ENCODE measurements around the gene GPR34. TPM values are rescaled to one million over a fixed set of nuclear protein-coding genes. Genes with fewer than 3 reads are reported as not detected.
A peak's percentile ranks its signal among the peaks of the same experiment; 100 is the strongest.
"Not testable (repeated sequence)": the region's sequence is repeated elsewhere in the genome, so short reads cannot be mapped to it uniquely, and the experiment has no call there.

GPR34 gene, protein sequence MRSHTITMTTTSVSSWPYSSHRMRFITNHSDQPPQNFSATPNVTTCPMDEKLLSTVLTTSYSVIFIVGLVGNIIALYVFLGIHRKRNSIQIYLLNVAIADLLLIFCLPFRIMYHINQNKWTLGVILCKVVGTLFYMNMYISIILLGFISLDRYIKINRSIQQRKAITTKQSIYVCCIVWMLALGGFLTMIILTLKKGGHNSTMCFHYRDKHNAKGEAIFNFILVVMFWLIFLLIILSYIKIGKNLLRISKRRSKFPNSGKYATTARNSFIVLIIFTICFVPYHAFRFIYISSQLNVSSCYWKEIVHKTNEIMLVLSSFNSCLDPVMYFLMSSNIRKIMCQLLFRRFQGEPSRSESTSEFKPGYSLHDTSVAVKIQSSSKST
- total RNA-seq (ENCODE audit: insufficient read depth, low replicate concordance) = 44.5 TPM

DNA sequence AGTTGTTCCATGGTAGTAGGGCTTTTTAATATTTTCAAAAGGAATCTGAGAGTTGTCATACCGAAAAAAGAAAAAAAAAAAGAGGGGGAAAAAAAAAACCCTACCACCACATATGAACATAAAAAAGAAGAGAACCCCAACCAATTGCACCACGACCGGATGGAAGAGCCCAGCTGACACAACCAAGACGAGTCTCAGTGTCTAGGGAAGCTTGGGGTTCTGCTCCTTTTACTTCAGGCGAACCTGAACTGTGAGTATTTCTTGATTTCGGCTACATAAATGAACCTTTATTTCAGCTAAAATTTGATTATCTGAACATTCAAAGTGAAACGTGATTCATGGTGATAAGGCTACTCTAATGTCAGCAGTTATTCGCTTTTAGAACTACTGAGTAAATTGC, at the start of gene GPR34:
Gene GPR34, plus strand, starts transcription at position 139 of the 400 bp plus-strand sequence. CDS start 6,661 bp downstream, outside the sequence.
- DNase-seq (ENCODE audit: low spot score) = no peak

DNA sequence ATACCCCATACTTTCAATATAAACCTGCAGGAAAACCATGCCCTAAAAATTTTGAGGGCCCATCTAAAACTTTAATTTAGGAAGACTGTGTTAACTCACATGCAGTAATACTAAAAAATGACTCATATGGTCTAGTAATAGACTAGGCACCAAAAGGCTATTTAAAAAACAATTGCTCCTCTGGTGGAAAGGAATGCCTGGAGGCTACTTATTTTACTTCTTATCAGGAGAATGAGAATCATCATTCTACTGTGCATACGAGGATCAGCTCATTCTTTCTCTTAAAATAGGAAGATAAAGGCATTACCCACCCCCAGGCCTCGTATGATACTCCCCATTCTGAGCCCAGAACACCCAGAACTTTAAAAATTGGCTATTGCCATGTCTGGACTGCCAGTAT, 42.6 kb upstream of the GPR34 start:
- DNase-seq (ENCODE audit: low spot score) = not testable (repeated sequence)

DNA sequence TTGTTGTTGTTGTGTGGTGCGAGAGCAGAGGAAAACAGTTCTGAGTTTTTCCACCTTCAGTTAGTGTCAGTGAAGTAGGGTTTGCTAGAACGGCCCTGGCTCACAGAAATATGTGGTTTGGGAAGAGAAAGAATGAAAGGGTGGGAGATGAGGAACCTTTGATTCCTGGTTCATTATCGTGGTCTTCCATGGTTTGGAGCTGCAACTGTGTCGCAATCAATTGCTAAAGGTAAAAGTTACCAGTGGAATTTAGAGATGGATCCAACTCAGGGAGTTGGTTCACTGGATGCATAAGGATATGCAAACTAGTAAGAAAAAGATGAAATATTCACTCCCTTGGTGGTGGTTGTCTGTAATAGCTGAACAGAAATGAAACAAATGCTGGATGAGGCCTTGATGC, 35.6 kb upstream of the GPR34 start:
- DNase-seq (ENCODE audit: low spot score) = no peak

DNA sequence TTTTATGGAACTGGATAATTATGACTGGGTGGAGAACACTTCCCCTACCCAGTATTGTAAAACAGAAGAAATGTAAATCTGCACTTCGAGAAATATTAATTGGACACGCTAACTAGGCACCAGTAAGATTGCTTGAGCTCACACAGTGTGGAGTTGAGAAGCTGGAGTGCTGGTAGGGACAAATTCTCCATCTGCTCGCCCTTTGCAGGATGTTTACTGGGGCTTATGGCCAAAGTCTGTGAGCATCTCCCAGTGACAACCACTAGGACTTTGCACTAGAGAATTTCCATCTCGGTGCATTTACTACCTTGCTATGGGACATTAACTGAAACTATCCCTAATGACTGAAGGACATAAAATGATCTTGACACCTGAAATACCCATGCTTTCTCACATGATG, 33.7 kb upstream of the GPR34 start:
- DNase-seq (ENCODE audit: low spot score) = no peak

DNA sequence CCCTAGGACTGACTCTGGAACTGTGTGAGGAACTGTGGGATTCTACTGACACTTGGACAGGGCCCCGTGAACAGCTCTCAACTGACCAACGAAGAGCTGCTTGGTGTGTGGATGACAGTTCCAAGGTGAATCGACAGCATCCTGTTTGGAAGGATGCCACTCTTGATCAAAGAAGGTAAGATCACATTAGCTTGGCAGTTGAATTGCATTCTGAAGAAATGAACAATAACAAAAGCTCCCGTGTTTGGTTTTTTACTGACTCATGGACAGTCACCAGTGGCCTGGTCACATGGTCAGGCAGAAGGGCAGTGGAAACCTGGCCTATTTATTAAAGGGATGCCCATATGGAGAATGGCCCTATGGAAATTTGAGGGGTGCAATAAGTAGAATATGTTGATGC, 33.1 kb upstream of the GPR34 start:
- DNase-seq (ENCODE audit: low spot score) = no peak

DNA sequence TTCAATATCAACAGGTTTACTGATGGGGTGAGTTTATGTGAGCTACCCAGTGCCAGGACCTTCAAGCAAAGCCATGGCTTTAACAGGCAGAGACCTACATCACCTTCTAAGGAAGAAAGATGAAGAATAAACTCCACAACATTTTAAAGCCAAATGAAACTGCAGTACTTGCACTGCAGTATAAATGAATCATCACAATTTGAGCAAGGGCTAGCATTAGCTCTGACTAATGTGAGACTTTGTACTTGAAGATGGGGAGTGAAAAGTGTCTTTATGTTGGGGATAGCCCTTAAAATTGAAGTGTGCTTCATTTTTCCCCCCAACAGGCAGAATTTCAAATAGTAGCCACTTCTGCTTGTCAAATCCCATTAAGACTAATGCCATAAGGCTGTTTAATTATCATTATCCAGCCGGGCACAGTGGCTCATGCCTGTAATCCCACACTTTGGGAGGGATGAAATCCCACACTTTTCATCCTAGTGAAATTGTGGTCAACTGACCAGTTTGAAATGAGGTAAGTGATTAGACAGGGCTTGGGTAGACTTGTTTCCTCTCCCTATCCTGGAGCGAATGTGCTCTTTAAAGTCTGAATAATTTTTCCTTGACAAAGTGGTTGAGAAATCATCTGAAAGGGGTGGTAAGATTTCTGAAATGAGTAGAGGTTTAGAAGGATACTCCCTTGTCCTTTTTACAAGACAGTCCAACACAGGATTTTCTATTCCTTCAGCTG, 27.2 kb upstream of the GPR34 start:
- DNase-seq (ENCODE audit: low spot score) = no peak

DNA sequence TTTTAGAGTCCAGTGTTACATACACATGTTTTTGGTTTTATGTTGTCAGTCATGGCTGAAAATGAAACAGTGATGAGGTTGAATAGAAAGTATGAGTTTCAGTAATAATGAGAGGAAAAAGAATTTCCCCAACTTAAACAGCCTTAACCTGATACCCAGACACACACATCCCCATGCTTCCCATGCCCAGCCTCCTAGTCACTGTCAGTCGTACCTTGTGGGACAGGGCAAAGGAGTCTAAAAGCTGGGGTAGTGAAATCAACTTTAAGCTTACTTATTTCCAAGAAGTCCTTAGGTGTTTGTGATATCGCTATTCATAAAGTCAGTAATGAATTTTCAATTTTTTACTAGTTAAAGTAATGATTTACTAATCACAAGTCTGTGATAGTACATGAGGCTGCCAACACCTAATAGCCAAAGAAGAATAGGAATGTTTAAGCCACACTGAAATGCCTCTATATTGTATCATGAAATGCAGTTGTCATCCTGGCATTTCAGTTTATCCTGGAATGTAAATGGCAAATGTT, 24.3 kb upstream of the GPR34 start:
- DNase-seq (ENCODE audit: low spot score) = no peak

DNA sequence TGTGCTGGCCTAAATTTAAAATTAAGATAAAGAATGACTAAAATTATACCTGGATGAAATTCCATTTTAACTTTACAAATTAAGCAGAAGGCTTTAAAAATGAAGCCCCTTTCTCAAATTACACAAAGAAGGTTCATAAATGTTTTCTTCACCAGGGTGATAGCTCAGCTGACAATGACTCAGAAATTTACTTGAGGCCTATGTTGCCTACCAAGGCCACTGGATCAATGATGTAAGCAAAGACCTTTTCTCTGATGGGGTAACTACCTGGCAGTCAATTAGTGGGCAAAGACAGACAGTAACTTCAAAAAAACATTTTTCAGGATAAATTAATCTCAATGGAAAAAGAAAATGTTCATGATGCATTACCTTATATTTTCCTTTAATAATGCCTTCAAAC, 23.9 kb upstream of the GPR34 start:
- DNase-seq (ENCODE audit: low spot score) = no peak

DNA sequence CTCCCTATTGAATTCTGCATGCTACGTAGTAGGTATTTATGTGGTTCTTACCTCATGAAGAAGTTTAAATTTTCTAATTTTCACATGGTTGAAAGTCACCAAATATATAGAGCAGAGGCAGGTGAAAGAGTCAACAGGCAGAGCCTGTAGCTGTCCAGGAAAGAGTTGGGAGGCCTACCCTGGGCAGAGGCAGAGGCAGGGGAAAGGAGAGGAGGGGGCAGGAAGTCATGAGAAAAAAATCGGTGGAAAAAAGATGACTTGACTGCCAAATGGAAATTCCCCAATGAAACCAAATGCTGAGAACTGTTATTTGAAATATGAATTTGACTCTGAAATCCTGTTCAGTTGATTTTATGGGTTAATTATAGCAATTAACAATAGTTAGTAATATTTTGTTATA, 23.1 kb upstream of the GPR34 start:
- no peak for DNase-seq (ENCODE audit: low spot score)

DNA sequence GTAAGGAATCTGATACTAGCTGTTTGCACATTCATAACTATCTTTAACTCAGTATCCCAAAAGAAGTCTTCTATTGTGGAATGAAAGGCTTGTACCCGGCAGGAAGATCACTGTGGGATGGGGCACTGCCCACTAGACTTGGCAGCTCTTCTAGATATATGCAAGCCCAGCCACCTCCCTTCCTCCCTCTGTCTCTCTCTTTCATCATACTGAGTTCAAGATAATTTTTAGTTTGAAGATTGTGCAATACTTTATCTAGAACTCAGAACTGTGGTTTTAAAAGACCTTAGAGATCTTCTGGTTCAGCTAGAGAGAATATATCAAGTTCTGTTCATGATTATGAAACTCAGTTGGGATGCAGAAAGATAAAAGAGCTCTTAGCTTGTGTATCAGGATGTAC, 22.5 kb upstream of the GPR34 start:
- peak; percentile 9 for DNase-seq (ENCODE audit: low spot score)

DNA sequence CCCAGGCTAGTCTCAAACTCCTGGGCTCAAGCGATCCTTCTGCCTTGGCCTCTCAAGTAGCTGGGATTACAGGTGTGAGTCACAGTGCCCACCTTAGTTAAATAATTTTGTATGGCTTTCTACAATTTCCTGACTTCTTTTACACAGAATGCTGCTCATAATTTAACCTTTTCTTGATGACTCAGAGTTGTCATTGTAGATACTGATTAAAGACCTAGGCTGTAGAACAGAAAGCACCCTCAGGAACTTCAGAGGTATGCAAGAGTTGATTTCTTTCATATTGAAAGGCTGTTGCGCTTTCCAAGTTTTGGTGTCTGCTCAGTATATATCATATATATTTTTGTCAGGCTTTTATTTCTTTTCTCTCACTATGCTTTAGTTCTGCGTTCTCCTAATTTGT, 21.1 kb upstream of the GPR34 start:
- DNase-seq (ENCODE audit: low spot score) = no peak

DNA sequence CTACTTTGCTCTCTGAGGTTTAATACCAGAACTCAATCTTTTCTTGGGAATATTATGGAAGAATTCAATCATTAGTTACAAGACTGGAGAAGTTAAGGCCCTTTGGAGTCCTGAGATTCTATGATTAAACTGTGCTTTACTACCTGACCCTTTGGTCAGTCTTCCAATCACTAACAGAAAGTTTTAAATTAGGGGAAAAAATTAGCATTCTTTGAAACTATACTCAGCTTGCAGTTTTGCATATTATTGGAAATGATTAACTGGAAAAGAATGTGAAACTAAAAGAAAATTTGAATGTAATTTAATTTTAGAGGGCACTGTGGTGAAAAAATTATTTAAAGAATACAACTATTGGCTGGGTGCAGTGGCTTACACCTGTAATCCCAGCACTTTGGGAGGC, 18.7 kb upstream of the GPR34 start:
- no peak for DNase-seq (ENCODE audit: low spot score)

DNA sequence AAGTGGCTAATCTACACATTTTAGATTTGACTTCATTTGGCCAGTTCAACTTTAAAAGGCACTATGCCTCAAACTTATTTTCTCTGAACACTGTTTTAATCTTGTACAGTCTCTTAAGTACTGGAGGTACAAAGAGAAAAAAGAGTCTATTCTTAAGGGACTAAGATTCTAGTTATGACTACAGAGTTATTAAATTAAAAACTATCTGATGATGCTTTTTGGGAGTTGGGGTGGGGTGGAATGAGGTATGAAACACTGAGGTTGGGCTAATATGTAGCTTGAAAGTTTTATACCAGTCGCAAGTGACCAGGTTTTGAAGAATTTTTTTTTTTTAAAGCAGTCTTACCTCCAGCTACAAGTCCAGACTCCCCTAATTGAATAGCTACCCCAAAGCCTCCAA, 17.7 kb upstream of the GPR34 start:
- no peak for DNase-seq (ENCODE audit: low spot score)

DNA sequence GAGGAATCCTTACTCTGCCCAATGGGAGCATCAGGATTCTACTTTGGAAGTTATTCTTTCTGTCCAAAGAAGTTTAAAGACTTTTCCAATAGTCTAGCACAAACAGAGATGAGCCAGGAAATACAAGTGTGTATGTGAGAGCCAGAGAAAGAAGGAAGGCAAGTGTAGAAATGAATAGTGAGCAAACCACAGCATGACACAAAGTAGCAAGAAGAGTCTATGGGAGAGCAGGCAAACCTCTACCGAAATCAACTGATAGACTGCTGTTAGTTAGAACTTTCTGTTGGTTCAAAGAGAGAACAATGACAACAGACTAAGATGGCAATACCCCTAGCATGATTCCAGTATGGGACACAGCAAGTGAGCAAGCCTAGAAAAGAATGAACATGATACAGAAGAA, 16.1 kb upstream of the GPR34 start:
- no peak for DNase-seq (ENCODE audit: low spot score)

DNA sequence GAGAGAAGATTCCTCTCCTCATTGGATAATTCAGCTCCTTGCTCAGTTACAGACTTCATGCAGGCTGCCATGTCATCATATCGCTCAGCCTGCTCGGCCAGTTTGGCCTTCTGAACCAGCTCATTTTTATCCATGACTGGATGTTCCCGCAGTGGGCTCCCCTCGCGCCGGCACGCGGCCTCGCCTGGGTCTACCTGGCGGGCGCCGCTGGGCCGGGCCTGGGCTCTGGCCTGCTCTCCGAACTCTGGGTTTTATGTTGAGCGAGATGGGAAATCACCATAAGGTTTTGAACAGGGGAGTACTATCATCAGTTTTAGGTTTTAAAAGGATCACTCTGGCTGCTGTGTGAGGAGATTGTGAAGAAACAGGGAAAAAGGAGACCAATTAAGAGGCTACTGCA, 12.4 kb upstream of the GPR34 start:
- not testable (repeated sequence) for DNase-seq (ENCODE audit: low spot score)

DNA sequence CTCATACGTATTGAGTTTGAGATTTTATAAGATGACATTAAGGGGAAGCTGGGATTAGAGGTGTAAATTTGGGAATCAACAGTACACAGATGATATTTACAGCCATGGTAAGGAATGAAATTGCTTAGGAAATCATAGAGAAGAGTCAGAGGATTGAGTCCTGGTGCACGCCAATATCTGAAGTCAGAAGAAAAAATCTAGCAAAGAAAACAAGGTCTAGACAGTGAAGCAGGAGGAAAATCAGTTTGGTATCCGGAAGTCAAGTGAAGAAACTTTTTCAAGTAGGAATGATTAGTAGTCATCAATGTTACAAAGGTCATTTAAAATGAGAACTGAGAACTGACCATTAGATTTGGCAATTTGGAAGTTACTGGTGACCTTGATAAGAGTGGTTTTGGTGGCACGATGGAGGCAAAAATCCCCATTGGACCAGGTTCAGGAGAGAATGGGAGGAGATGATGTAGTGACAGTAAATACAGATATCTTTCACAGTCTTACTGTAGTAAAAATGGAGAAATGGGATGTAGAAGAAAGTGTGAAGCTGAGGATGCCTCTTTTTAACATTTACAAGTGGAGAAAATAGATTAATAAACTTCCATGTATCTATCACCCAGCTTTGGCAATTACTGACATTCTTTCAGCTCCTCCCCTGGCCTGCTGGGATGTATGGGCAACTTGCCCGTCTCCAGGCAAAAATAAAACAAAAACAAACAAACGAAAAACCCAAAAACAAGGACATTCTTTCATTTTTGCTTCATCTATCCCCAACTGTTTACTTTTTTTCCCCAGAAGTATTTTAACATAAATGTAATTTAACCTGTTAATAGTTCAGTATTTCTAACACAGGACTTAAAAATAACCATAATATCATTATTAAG, 11.4 kb upstream of the GPR34 start:
- DNase-seq (ENCODE audit: low spot score) = no peak

DNA sequence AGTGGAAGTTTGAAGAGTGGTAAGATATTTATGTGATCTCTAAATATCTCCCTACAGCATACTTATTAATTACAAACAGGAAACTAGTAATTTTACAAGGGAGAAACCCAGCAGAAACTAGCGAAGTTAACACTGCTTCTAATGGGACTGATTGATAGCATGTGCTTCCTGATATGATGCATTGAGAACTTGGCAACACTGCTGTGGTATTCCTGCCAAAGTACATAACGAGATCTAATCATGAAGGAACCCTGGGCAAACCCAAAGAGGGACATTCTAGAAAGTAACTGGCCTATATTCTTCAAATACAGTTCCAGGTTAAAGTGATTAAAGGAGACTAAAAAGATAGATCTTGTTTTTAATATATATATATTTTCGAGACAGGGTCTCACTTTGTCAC, 4.6 kb upstream of the GPR34 start:
- peak; percentile 12 for DNase-seq (ENCODE audit: low spot score)

DNA sequence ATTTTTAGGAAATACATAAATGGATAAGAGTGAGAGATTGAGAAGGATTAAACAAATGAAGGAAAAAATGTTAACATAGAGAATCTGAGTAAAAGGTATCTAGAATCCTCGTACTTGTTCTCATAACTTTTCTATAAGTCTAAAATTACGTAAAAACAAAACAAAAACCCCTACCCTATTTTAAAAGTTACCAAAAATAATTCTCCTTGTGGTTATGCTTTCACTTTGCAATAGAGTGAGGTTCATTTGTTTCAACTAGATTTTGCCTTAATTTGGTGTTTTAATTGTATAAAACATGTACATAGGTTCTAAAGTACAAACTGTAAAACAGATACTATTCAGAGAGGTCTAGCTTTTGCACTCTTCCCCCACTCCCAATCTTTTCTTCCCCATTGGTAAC, 3.8 kb upstream of the GPR34 start:
- no peak for DNase-seq (ENCODE audit: low spot score)

DNA sequence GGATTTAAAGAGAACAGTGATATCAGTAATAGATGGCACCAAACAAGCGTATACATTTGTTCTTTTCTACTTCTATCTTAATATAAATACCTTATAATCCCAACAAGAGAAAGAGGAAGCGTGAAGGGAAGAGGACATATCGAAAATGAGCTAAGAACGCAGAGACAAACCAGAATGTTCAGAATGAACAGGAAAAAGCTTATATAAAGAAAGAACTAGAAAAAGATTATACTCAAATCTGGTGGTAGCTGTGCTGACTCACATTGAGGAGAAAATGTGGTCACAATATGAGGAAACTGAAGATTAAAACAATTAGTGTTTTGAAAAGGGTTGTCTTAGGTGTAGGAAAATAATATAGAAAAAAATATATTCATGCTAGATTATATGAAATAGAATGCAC, 2.0 kb upstream of the GPR34 start:
- no peak for DNase-seq (ENCODE audit: low spot score)

DNA sequence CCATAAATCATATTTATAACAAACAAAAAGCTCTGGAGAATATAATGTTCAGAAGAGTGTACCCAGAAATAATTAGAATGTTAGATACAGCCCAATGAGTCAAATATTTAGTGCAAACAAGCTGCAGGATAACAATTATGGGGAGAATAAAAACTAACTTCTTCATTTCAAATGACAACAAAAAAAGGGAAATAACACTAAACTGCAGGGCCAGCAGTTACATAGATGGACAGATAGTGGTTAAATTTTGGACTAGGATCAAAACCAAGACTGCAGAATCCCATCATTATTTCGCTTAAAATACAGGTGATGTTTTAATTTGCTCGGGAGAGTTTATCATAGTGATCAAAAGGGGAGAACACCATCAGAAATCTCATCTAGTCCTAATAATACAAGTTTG, 617 bp upstream of the GPR34 start:
- no peak for DNase-seq (ENCODE audit: low spot score)

DNA sequence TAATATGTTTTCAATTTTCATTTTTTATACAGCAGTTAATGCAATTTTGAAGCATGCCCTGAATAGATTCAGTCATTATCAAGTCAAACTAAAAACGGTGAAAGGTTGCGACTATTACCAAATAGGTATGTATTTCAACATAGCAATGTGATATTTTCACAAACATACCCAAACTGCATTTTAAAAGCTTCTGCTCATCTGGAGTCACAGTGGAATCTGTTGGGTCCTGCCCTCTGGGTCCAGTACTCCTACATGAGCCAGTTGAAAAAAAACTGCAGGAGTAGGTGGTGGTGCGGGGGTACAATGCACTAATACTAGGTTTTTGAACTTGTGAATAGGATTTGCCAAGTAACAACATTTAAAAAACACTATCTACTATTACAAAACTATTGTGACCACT, 938 bp downstream of the GPR34 start:
- no peak for DNase-seq (ENCODE audit: low spot score)

DNA sequence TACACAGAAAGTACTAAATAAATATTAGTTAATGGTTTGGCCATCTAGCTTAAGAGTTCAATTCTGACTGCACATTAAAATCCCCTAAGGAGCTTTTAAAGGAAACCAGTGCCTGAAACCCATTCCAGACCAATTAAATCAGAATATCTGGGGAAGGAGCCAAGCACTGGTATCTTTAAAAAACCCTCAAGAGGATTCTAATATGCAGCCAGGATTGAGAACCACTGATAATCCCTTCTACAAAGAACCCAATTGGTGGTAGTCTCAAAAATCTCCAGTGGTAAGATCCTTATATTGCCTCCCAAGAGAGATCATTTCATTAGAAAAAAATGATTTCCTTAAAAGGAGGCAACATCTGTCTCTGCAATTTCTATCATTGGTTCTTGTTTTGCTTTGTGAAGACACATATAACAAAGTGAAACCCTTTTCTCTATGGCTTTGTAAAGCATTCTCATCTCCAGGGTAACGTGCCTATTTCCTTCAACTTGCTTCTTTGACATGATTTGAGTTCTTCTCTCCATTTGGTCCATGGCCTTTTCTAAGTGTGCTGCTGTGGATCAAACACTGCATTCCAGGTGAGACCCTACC, 3.5 kb downstream of the GPR34 start:
- peak; percentile 56 for DNase-seq (ENCODE audit: low spot score)

Measured in umbilical cord (tissue), 2 donors.